Peyer's patch (tissue), 4 donors: ENCODE measurements around the gene SFTPA1. TPM values are rescaled to one million over a fixed set of nuclear protein-coding genes. Genes with fewer than 3 reads are reported as not detected.
"Not testable (repeated sequence)": the region's sequence is repeated elsewhere in the genome, so short reads cannot be mapped to it uniquely, and the experiment has no call there.

Experiments used
- DNase-seq, 3 donors: peaks; one replicate each; pipeline ENCODE4 v3.0.0-alpha.2; 2017 to 2019
- H3K27ac ChIP-seq, 4 donors: fragments of 200-600 bp; sonication (generic); one replicate each; pipeline ENCODE4 v1.5.1; 2016 to 2019
- H3K27me3 ChIP-seq, 2 donors: fragments of 200-600 bp; sonication (generic); one replicate each; pipeline ENCODE4 v1.5.1; 2019
- H3K36me3 ChIP-seq, 3 donors: fragments of 200-600 bp; sonication (generic); one replicate each; pipeline ENCODE4 v1.5.1; 2016 to 2019
- H3K4me1 ChIP-seq, 4 donors: fragments of 200-600 bp; sonication (generic); one replicate each; pipeline ENCODE4 v1.5.1; 2016 to 2019
- H3K4me3 ChIP-seq, 4 donors: fragments of 200-600 bp; sonication (generic); 1 replicate in 3 of 4; 2 replicates in 1 of 4; pipeline ENCODE4 v1.5.1; 2016 to 2019; ENCODE audit warnings: mild to moderate bottlenecking in 1 of 4
- H3K9me3 ChIP-seq, 4 donors: fragments of 200-600 bp; sonication (generic); one replicate each; pipeline ENCODE4 v1.5.1; 2016 to 2019; ENCODE audit warnings: mild to moderate bottlenecking in 1 of 4
- CTCF ChIP-seq, 6 experiments: fragments of 450-650 bp in 4 of 6; fragments of 200-600 bp in 2 of 6; sonication (generic) in 1 of 6; IDR thresholded peaks; one replicate each; pipeline ENCODE4 v1.5.1; 2017 to 2019; ENCODE audit warnings: antibody characterized with exemption in 6 of 6, mild to moderate bottlenecking in 3 of 6, moderate library complexity in 1 of 6
- POLR2A ChIP-seq, 2 donors: fragments of 450-650 bp; IDR thresholded peaks; one replicate each; pipeline ENCODE4 v1.5.1; 2017; ENCODE audit warnings: antibody characterized with exemption in 2 of 2, mild to moderate bottlenecking in 2 of 2, moderate library complexity in 2 of 2
- total RNA-seq, 4 donors: library from RNA; depleted of rRNA; stranded (reverse); fragments of >200 nt; gene quantifications; one replicate each; pipeline ENCODE4 v1.1.0, GENCODE V29; 2016

SFTPA1 gene
- not detected for total RNA-seq

DNA sequence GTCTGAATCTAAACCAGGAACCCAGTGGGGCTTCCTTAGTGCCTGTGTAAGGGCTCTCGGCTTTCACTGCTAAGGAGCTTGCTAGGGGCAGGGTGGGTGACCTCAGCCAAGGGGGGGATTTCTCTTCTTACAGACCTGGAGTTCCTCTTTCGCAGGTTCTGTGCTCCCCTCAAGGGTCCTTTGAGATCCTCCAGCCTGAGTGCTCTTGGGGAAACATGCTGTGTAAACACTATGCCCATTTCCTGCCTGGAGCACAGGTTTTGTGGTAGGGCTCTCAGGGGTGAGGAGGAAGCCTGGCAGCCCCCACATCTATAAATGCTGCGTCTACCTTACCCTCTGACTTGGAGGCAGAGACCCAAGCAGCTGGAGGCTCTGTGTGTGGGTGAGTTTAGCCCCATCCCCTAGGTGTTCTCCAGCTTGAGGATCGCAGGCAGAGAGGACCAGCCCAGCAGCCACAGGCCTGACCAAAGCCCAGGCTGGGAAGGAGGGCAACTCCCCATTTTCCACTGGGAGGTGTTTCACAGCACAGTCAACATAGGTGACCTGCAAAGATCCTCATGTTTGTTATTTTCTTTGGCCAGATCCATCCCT lies at the start of gene SFTPA1:
SFTPA1 (plus strand) TSS at position 339 of the 591 bp plus-strand sequence. CDS start 887 bp downstream, outside the sequence.
- Histone ChIP-seq H3K36me3 (no peaks in the 10 kb centered on the region), H3K4me3 (no peak within 1 kb of the TSS), H3K27me3 (no peaks in the 10 kb centered on the region), H3K27ac (no peak within 1 kb of the TSS), H3K9me3 (no peaks in the 10 kb centered on the region), H3K4me1 (no peaks in the 10 kb centered on the region)
- TF ChIP-seq POLR2A (IDR thresholded peaks at IDR 0.05) = no peak
- DNase-seq = no peak

DNA sequence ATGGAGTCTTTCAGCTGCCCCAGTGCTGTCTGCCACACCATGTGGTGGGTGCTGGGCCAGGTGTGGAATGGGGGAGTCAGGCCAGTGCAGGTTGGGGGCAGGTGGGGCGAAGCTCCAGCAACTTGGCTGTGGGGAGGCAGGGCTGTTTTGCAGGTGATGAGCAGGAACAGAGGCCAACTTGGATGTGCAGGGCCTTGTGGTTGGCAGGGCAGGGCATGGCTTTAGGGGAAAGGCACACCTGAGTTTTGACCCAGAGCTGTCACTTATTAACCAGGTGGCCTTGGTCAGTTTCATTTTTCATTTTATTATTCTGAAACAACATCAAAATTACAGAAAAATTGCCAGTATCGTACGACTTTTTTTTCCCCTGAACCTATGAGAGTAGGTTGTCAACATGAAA lies 49.5 kb upstream of the SFTPA1 start:
- no peak overlapping the region for H3K4me3 ChIP-seq
- DNase-seq = no peak
- TF ChIP-seq CTCF (IDR thresholded peaks at IDR 0.05) (no peak), POLR2A (IDR thresholded peaks at IDR 0.05) (no peak)
- no peaks in the 10 kb centered on the region for H3K9me3 ChIP-seq
- H3K4me1 ChIP-seq = no peaks in the 10 kb centered on the region
- no peaks in the 10 kb centered on the region for H3K36me3 ChIP-seq
- H3K27me3 ChIP-seq = no peaks in the 10 kb centered on the region
- no peak overlapping the region for H3K27ac ChIP-seq

GRCh38 chr10:79562135-79562756 lies 48.5 kb upstream of the SFTPA1 start:
- no peaks in the 10 kb centered on the region for H3K4me1 ChIP-seq
- no peaks in the 10 kb centered on the region for H3K36me3 ChIP-seq
- no peak for TF ChIP-seq POLR2A (IDR thresholded peaks at IDR 0.05)
- peak; percentile 18 to 73 (median 64) for TF ChIP-seq CTCF (IDR thresholded peaks at IDR 0.05)
- no peak overlapping the region for H3K27ac ChIP-seq
- H3K4me3 ChIP-seq = no peak overlapping the region
- DNase-seq = peak; percentile 21 to 78 (median 74)
- H3K9me3 ChIP-seq = no peaks in the 10 kb centered on the region
- no peaks in the 10 kb centered on the region for H3K27me3 ChIP-seq

DNA sequence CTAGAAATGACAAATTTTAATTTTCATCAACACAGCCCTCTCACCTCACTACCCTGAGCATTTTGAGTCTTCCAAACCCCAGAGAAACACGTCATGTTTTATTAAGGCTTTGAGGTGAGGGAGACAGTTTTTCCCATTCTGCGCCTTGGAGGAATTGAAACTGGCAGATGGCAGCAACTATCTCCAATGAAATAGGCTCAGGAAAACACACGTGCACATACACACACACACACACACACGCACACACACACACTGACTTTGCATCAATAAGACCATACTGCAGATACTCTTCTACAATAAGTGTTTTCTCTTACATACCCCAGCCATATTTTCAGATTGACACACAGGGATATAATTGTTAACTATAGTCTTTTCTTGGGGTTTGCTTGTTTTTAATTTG lies 47.3 kb upstream of the SFTPA1 start:
- Histone ChIP-seq H3K27me3 (no peaks in the 10 kb centered on the region), H3K9me3 (no peaks in the 10 kb centered on the region), H3K27ac (no peak overlapping the region), H3K4me1 (no peaks in the 10 kb centered on the region), H3K4me3 (no peak overlapping the region), H3K36me3 (no peaks in the 10 kb centered on the region)
- no peak for DNase-seq
- TF ChIP-seq POLR2A (IDR thresholded peaks at IDR 0.05) (no peak), CTCF (IDR thresholded peaks at IDR 0.05) (no peak)

- not testable (repeated sequence) for H3K27me3 ChIP-seq, H3K9me3 ChIP-seq, H3K27ac ChIP-seq, H3K4me1 ChIP-seq, H3K4me3 ChIP-seq, DNase-seq, H3K36me3 ChIP-seq
Measured at GRCh38 chr10:79570624-79571023, 40.1 kb upstream of the SFTPA1 start.

DNA sequence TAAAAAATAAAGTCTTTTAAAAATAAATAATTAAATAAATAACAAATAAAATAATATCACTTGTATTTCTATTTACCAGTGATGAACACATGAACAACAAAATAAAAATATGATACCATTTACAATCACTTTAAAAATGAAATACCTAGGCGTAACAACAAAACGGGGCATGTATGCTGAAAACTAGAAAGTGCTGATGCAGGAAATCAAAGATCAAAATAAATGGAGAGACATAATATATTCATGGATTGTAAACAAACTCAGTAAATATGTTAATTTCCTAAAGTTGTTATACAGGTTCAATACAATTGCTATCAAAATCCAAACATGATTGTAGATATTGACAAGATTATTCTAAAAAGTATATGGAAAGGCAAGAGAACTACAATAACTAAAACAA lies 31.4 kb upstream of the SFTPA1 start:
- DNase-seq = no peak
- no peaks in the 10 kb centered on the region for H3K27me3 ChIP-seq
- H3K27ac ChIP-seq = no peak overlapping the region

More for the DNA sequence above, 31.4 kb upstream of the SFTPA1 start:
- Histone ChIP-seq H3K36me3 (no peaks in the 10 kb centered on the region), H3K4me3 (no peak overlapping the region), H3K4me1 (no peaks in the 10 kb centered on the region), H3K9me3 (no peaks in the 10 kb centered on the region)
- TF ChIP-seq POLR2A (IDR thresholded peaks at IDR 0.05) (no peak), CTCF (IDR thresholded peaks at IDR 0.05) (no peak)
